Pancreas (tissue), 10 donors: ENCODE data around the gene ANO1. TPM values are rescaled to one million over a fixed set of nuclear protein-coding genes. Genes with fewer than 3 reads are reported as not detected.

Experiments
- ATAC-seq, 4 donors: fragments of 200-7000 bp; cut with Tn5 transposase; one replicate each; pipeline versions ENCODE4 v1.8.0 to v1.9.1; 2020; ENCODE audit warnings: mild to moderate bottlenecking in 4 of 4, moderate library complexity in 4 of 4
- DNase-seq, 6 donors: peaks; one replicate each; pipeline ENCODE4 v3.0.0-alpha.2; 2020
- FAIRE-seq: peaks from 2 replicates; lab custom pipeline; 2012; peaks lifted over from hg19 to GRCh38; lab: Jason Lieb, UNC
- H3K27ac ChIP-seq, 4 donors: fragments of 200-600 bp; sonication (generic); 1 replicate in 3 of 4; 2 replicates in 1 of 4; pipeline versions ENCODE4 v1.5.0 to v1.8.0; 2020
- H3K27me3 ChIP-seq, 4 donors: fragments of 200-600 bp; one replicate each; pipeline ENCODE4 v1.8.0; 2021
- H3K36me3 ChIP-seq, 3 donors: fragments of 200-600 bp; sonication (generic) in 1 of 3; one replicate each; pipeline versions ENCODE4 v1.5.0 to v1.8.0; 2020 to 2021
- H3K4me1 ChIP-seq, 3 donors: fragments of 200-600 bp; one replicate each; pipeline ENCODE4 v1.8.0; 2021
- H3K4me3 ChIP-seq, 4 donors: fragments of 200-600 bp; sonication (generic) in 2 of 4; one replicate each; pipeline versions ENCODE4 v1.5.0 to v1.8.0; 2020 to 2021
- H3K9me3 ChIP-seq, 4 donors: fragments of 200-600 bp; one replicate each; pipeline ENCODE4 v1.8.0; 2021
- CTCF ChIP-seq, 4 donors: fragments of 200-600 bp; sonication (generic) in 3 of 4; IDR thresholded peaks; one replicate each; pipeline versions ENCODE4 v1.5.0 to v1.8.0; 2021; ENCODE audit warnings: antibody characterized with exemption in 4 of 4
- WGBS, 2 donors: extraction: QIAGEN DNeasy Blood & Tissue Kit; methylation state at CpG; one replicate each; pipeline ENCODE4 v1.1.7; 2013; 5-methylcytosine and 5-hydroxymethylcytosine counted together
- intact Hi-C, 3 donors: fragments of 100-400 bp; cut with DNase I; formaldehyde crosslinking; loops; one replicate each; pipeline versions ENCODE4 v1.11.1 to v1.14.2; 2022
- polyA plus RNA-seq, 2 donors: library from polyadenylated mRNA; stranded (reverse); fragments of 200-250 nt; gene quantifications; one replicate each; pipeline ENCODE4 v1.2.3, GENCODE V29; 2013
- total RNA-seq, 6 donors: library from RNA; stranded (reverse); fragmentation: NEBNext Ultra II Directional in 4 of 6; extraction: Animal tissue kit (Norgen Biotek cat#: 25700) in 4 of 6; gene quantifications; one replicate each; pipeline versions ENCODE4 v1.2.1 to v1.2.4, GENCODE V29; 2021 to 2023
- donor health status: healthy with polysubstance abuse.
- donor health status: DM: no; HTN: no; CAD: no; lungs with moderate emphysema.
- donor health status: DM: no; HTN: no; CAD: no.
- donor health status: control.
- donor health status: control.
- donor health status: Bipolar disorder and iron deficiency.
- donor health status: DM: yes; HTN: yes; CAD: no.
- donor health status: DM: no; HTN: no; CAD: no.
- donor health status: DM: no; HTN: no; CAD: no.
- donor health status: DM: yes; HTN: yes; CAD: no.

Gene ANO1
- total and polyA plus RNA-seq, 8 donors = 1.5 to 12.4 (median 5.1) TPM

GRCh38 chr11:70122490-70123198, 44.5 kb downstream of the ANO1 start:
- no peak for FAIRE-seq
- no peak overlapping the region for H3K4me3 ChIP-seq
- H3K4me1 ChIP-seq = no peaks in the 10 kb centered on the region
- no peaks in the 10 kb centered on the region for H3K27me3 ChIP-seq
- ATAC-seq = no peak
- DNase-seq = no peak
- no peak for TF ChIP-seq CTCF (IDR thresholded peaks at IDR 0.05)
- H3K9me3 ChIP-seq = no peaks in the 10 kb centered on the region
- H3K27ac ChIP-seq = no peak overlapping the region
- H3K36me3 ChIP-seq = no peaks in the 10 kb centered on the region
- intact Hi-C loops = no loop called here
- 47 to 53% methylated on average over 14 of the region's 14 CpGs for WGBS, 2 donors

- no peaks in the 10 kb centered on the region for H3K36me3 ChIP-seq
- ATAC-seq (no peak), DNase-seq (no peak), FAIRE-seq (no peak)
- no peak overlapping the region for H3K27ac ChIP-seq
- 33 to 58% methylated on average over 4 of the region's 4 CpGs for WGBS, 2 donors
- intact Hi-C loops = no loop called here
- no peaks in the 10 kb centered on the region for H3K4me1 ChIP-seq
- no peak overlapping the region for H3K4me3 ChIP-seq
- no peaks in the 10 kb centered on the region for H3K9me3 ChIP-seq
- no peaks in the 10 kb centered on the region for H3K27me3 ChIP-seq
- no peak for TF ChIP-seq CTCF (IDR thresholded peaks at IDR 0.05)
Measured at GRCh38 chr11:70123711-70124110, 45.6 kb downstream of the ANO1 start.

- 71 to 76% methylated on average over 21 of the region's 21 CpGs for WGBS, 2 donors
- ATAC-seq (no peak), DNase-seq (peak in 1 of 6 donors; percentile 31), FAIRE-seq (no peak)
- H3K4me1 ChIP-seq = no peaks in the 10 kb centered on the region
- no peak overlapping the region for H3K27ac ChIP-seq
- no peak overlapping the region for H3K4me3 ChIP-seq
- H3K36me3 ChIP-seq = no peaks in the 10 kb centered on the region
- H3K27me3 ChIP-seq = no peaks in the 10 kb centered on the region
- no peaks in the 10 kb centered on the region for H3K9me3 ChIP-seq
- TF ChIP-seq CTCF (IDR thresholded peaks at IDR 0.05) = no peak
- intact Hi-C loops = no loop called here
Measured at GRCh38 chr11:70124321-70125000, 46.3 kb downstream of the ANO1 start.

GRCh38 chr11:70126494-70126893, 48.4 kb downstream of the ANO1 start:
- TF ChIP-seq CTCF (IDR thresholded peaks at IDR 0.05) = no peak
- FAIRE-seq = no peak
- Histone ChIP-seq H3K36me3 (no peaks in the 10 kb centered on the region), H3K4me3 (no peak overlapping the region), H3K9me3 (no peaks in the 10 kb centered on the region), H3K27ac (no peak overlapping the region), H3K4me1 (no peaks in the 10 kb centered on the region), H3K27me3 (no peaks in the 10 kb centered on the region)
- ATAC-seq = no peak
- 83 to 85% methylated on average over 17 of the region's 17 CpGs for WGBS, 2 donors
- DNase-seq = peak in 1 of 6 donors; percentile 28
- intact Hi-C loops = no loop called here
